HG03139 (cell line): ENCODE measurements around the gene KCNH3.
"Not testable (repeated sequence)": the region's sequence is repeated elsewhere in the genome, so short reads cannot be mapped to it uniquely, and the experiment has no call there.

Experiments
- ATAC-seq: cut with Tn5 transposase; IDR thresholded peaks from one replicate; pipeline ENCODE4 v1.9.1; 2021; ENCODE audit not compliant: unreplicated experiment

The KCNH3 gene

DNA sequence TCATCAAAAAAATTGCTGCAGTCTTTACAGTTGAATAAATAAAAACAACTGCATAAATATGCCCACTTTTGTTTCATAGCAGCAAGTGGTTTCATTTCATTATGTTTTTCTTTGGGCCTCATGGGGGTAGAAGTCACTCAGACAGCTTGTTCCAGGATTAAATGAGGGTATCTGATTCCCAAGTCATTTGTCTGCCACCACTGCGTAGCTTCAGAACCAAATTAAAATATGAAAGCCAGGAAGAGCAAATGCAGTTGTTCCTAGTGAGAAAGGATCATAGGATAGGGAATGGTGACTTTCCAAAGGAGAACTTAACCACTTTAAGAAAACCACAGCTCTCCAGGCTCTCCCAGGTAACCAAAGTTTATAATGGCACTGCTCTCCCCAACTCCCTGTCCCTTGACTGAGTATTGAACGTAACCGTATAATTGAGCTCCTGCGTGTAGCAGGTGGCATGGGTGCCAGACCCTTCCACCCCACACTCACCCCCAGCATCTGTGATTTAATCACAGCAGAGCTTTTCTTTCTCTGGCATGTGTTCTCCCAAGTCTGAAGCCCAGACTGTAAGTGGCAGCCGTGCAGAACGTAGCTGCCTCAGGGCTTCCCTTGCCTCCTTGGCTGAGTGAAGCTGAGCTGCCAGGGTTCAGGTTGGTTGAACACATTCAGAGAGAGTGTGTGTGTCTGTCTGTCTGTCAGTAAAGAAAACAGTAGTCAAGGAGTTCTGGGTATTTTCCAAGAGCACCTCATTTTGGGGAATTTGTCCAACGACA is 11.3 kb upstream of the KCNH3 start:
- no peak for ATAC-seq

DNA sequence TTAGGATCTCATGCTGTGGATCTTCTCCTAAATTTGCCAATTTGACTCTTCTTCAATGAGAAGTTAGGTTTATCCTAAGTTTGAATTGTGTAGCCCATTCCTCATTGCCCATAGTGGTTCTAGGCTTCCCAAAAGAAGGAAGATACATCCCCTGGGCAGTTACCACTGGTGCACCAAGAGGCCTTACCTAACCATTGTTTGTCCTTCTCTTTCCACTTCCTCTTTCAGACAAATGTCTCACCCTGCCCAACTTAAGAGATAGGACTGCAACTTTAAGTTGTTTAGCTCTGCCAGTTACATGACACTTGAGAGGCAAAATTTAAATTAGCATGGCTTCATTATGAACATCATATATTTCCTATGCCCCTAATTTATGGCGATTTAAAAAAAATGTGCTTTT is 9.4 kb upstream of the KCNH3 start:
- no peak for ATAC-seq

DNA sequence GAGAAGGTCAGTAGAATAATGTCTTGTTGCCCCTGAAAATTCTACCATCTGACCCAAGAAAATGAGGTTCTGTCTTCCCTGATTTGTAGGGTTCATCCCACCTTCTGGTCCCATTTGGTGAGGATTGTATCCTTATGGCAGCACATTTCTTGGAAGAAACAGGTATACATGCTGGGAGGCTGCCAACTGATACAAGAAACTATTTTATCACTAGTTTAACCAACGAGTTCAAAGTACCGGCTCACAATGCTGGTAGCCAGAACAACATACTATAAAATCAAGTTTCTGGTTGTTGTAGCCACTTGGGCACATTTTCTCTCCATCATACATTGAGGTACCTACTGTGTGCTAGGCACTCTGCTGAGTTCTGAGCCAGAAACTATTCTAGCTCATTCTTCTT is 7.1 kb upstream of the KCNH3 start:
- no peak for ATAC-seq

DNA sequence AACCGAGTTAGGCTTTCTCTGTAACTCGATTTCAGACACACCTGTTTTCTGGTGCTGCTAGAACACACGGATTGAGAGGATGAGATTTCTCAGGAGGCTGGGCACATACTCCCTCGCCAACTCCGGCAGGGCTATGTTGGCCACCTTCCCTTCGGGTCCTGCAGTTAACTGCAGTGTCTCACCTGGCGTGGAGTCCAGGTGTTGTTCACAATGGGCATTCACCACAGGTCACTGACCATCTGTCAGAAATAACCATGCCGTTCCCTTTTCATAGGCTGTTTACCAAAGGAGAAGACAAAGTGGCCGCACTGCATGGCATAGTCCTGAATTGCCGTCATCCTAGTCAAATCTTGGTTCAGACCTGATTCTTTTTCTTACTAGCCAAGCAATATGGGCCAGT is 5.5 kb upstream of the KCNH3 start:
- ATAC-seq = no peak

DNA sequence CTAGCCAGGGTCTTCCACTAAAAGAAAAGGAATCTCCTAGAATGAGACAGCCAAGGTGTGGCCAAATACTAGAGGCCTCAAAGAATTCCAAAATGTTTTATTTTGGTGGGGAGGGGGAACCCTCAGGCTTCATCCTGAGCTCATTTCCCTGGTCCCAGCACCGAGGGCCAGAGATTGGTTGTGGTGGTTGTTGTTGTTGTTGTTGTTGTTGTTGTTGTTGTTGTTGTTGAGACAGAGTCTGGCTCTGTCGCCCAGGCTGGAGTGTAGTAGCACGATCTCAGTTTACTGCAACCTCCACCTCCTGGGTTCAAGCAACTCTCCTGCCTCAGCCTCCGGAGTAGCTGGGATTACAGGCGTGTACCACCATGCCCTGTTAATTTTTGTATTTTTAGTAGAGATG is 4.7 kb upstream of the KCNH3 start:
- ATAC-seq = not testable (repeated sequence)

DNA sequence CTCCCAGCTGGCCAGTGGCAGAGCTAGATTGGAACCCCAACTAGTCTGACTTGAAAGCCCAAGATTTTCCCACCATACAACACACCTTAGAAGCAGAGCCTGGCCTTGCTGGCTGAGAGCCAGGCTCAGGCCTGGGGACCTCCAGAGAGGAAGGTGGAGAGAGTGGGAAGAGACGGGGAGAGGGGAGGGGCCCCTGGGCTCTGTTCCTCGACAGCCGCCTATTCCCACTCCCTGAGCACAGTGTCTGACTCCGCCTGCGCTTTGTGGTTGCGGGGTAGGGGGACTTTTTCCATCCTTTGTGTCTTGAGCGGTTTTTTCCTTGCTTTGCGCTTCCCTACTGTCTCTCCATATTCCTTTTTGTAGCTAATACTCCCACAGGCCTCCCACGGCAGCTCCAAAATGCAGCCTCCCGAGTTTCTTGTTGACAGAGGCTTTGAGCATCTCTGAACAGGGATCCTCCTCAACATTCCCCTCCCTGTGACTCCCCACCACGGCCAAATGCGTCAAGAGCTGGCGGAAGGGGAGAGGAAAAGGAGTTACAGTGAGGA is 4.0 kb upstream of the KCNH3 start:
- ATAC-seq = no peak

DNA sequence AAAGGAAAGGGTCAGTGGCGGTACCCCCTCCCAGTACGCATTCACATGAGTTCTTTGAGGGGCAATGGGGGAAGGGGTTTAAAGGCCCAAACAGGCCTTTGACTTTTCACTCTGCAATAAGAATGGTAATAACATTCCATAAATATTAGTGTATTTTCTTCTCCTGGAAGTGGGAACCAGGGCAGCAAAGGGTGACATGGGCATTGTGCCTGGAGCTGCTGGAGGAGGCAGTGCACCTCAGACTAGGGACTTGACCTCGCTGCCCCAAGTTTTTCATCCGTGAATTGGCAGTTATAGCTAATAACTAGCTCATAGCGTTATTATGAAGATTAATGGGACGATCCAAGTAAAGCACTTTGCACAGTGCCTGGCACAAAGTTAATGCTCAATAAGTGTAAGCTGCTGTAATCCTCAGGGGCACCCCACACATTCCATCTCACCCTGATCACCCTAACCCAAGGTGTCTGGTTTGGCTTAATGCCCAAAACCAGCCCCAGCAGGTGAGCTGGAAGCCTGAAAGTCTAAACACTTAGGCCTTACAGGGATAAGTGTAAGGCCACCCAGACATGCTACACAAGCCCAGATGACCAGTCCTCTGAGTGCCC is 2.8 kb upstream of the KCNH3 start:
- ATAC-seq = no peak

DNA sequence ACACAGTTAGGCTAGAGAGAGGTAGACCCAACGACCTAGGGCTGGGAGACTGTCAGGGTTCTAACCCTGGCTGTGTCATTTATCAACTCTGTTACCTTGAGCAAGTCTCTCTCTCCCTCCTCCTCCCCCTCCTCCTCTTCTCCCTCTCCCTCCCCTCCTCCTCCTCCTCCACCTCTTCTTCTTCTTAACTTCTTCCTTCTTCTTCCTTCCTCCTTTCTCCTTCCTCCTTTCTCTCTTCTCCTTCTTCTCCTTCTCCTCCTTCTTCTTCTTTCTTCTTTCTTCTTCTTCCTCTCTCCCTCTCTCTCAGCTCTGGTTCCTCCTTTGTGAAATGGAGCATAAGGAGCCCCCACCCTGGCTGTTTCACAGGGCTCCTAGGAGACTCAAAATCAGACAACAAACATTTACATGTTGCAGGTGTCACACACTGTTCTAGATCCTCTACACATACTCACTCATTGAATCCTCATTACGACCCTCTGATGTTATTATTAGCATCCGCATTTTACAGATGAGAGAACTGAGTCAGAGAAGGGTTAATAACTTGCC is 2.2 kb upstream of the KCNH3 start:
- ATAC-seq = no peak

DNA sequence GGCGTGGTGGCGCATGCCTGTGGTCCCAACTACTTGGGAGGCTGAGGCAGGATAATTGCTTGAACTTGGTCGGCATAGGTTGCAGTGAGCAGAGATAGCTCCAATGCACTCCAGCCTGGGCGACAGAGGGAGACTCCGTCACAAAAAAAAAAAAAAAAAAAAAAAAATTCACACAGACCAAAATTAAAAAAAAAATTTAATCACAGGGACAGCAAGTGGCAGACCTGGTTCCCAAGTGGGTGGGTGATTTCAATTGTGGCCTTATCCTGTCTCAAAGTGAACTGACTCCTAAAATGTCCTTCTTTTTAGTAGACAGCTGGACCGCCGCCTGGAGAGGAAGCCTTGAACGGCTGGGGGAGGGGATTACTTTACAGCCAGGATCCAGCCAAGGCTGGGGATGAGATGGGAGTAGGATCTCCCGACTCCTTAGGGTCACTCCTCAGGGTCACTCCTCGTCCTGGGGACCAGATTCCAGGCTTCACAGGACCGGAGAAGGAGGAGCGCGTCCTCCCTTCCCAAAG is 1.5 kb upstream of the KCNH3 start:
- ATAC-seq = no peak

DNA sequence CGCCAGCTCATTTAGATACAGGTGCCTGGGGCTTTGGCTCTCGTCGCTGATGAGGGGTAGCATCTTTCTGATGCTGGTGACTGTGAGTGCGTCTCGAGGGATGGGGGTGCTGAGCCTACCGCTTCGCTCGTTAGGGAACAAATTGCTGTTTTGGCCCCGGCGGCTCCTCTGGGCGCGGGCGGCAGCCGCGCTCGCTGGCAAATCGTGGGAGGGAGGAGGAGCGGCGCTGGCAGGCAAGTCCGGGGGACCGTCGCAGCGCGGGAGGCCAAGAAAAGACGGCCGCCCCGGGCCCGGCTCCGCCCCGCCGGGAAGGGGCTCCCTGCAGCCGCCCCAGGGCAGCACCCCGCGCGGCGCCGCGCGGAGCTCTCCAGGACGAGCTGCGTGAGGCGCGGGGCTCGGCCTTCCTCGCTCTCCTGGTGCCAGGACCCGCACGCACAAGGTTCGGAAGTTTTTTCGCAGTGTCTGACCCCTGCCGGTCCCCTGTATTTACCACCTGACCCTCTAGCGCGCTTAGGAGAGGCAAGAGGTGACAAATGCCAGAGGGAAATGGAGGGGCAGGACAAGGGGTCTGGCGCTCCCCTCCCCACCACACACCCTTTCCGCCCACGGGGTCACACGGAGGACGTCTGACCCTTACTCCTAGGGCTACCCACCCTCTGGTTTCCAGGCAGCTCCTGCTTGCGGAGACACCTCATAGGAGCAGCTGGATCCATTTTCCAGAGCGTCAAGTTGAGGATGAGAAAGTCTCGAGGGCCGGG is 899 bp upstream of the KCNH3 start:
- ATAC-seq = no peak

DNA sequence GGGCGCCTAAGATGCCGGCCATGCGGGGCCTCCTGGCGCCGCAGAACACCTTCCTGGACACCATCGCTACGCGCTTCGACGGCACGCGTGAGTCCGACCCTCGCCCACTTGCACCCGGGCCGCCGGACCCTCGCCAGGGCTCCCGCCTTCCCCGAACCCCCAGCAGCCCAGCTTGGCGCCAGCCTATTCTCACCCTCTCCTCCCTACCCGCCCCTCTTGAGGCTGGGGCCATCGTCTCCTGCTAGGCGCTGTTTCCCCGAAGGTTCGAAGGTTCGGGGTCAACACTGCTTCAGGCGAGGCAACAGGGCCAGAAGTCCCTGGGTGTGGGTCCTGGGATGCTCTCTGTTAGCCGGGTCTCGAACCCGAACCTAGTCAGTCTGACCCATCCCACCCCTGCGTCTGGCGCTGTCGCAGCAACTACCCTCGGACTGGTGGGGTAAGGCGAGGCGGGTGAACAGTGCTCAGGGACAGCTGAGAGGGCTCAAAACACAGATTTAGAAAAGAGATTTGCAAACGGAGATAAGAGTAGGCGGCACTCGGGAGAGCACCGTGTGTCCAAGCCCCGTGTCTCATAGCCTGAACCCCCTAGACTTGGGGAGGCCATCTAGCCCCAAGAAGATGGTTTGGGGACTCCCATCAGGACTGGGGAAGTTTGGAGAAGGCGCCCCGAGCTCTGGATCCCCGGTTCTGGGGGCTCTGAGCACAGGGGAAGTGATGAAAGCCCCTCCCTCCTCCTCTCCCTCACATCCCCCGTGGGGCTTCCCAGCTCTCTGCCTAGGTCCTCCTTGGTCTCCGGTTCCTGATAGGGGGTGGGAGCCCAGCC is 787 bp downstream of the KCNH3 start:
- no peak for ATAC-seq

DNA sequence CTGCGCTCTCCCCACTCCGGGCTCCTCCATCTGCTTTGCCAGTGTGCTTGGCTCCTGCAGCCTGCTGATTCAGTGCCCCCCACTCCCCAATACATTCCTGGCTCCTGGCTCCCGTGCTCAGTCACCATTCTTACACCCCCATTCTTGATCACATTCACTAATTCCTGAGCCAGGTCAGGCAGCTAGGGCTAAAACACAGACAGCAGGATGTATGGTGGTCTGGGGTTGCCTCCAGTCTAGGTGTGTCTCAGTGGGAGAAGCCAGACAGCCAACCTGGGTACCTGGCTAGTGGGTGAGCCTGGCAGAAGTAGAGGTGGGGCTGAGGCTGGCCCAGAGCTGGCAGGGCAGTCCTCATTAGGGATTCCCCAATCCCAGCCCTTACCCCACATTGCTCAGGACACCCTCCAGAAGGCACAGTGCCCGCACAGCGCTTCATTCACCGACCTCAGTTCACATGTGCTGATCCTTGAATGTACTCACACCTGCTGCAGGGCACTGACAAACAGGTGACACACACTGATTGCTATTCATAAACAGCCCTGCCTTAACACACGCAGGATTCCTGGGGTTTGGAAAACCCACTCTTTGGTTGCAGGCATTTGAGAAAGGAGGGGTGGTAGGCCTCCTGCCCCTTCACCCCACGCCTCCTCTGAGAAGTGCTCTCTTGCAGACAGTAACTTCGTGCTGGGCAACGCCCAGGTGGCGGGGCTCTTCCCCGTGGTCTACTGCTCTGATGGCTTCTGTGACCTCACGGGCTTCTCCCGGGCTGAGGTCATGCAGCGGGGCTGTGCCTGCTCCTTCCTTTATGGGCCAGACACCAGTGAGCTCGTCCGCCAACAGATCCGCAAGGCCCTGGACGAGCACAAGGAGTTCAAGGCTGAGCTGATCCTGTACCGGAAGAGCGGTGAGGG is 1.7 kb downstream of the KCNH3 start:
- ATAC-seq = no peak

DNA sequence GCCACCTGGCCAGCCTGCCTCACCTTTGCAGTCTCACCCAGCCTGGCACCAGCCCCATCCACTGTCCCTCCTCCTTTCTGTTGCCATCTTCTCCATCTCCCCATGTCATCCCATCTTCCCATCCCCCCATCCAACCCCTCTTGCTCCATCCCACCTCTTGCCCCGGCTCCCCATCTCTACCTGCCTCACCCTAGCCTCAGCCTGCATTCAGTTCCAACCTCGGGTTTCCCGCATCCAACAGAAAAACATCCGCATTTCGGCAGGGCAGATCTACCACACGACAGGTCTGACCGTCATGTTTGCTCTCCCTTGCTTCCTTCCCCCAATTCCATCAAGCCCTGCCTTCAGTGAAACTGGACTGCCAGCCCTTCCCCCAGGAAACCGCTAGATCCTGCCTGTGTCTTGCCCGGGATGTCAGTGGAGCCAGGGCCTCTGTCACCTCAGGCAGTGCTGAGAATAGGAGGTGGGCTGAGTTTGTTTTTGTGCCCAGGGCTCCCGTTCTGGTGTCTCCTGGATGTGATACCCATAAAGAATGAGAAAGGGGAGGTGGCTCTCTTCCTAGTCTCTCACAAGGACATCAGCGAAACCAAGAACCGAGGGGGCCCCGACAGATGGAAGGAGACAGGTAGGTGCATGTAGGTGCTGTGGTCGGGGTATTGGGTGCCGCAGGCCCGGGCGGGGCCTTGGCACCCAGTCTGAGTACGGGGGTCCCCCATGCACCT is 2.5 kb downstream of the KCNH3 start:
- no peak for ATAC-seq

DNA sequence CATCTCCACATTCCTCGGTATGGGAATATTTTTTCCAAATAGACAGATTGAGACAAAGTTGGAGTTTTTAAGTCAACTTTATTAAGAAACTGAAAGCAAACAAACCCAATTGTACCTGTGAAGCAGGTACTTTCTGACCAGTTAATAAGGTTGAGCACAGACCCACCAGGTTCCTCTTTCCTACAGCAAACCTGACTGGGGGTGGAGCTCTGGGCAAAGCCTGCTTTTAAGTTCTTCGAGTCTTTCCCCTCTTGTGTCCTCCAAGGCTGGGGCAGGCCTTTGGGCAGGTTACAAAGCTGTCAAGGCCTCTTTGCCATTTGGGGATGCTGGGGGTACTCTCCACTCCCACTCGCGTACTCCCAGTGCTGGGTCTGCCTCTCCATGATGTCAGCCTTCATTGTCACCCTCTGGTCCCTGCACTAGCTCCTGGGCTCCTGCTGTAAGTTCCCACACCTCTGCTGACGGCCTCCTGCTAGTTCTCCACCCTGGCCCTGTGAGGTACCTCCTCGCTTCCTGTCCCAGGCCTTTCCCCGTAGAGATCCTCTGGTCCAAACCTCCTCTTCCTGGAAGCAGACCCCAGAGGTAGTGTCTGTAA is 3.2 kb downstream of the KCNH3 start:
- no peak for ATAC-seq

DNA sequence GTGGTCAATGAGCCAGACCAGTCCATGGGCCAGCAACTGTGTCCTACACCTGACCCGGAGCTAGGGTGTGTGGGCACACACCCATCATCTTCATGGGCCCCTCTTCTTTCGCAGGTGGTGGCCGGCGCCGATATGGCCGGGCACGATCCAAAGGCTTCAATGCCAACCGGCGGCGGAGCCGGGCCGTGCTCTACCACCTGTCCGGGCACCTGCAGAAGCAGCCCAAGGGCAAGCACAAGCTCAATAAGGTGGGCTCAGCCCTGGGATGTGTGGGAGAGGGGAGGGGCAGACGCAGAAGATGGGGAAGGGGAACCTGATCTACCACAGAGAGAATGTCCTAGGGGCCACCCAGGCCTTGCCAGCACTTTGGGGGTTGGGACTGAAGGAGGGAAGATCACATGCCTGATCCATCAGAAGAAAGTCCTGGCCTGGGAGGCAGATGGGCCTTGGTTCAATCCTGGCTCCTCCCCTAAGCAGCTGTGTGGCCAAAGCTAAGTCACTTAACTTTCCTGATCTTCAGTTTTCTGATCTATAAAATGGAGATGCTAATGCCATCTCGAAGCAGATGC is 3.8 kb downstream of the KCNH3 start:
- no peak for ATAC-seq

DNA sequence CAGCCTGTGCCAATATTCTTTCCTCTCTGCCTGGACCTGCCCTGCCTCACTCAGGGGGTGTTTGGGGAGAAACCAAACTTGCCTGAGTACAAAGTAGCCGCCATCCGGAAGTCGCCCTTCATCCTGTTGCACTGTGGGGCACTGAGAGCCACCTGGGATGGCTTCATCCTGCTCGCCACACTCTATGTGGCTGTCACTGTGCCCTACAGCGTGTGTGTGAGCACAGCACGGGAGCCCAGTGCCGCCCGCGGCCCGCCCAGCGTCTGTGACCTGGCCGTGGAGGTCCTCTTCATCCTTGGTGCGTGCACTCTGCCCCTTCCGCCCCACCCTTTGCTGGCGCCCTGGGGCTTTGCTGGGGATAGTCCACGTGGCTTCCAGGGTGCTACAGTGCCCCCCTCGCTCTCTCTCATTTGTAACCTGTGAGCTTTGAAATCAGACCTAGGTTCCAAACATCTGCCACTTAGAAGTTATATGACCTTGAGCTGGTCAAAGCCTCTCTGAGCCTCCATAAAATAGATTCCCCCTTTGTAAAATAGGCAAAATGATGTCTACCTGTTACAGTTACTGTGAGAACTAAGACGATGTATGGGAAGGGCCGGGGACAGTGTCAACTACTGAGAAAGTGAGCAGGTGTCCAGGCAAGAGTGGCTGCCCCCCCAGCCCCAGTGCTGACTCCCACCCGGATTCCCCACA is 4.5 kb downstream of the KCNH3 start:
- ATAC-seq = no peak
